GM12874 (cell line): ENCODE measurements around the gene DRICH1.

ENCODE experiments used
- TF ChIP-seq, protein P1 (sequence below): IDR thresholded peaks from 2 replicates; pipeline ENCODE4 v1.5.1; 2011; ENCODE audit warnings: low read depth, mild to moderate bottlenecking, control low read depth, low read length, moderate library complexity; ENCODE audit not compliant: insufficient read depth

Gene DRICH1

DNA sequence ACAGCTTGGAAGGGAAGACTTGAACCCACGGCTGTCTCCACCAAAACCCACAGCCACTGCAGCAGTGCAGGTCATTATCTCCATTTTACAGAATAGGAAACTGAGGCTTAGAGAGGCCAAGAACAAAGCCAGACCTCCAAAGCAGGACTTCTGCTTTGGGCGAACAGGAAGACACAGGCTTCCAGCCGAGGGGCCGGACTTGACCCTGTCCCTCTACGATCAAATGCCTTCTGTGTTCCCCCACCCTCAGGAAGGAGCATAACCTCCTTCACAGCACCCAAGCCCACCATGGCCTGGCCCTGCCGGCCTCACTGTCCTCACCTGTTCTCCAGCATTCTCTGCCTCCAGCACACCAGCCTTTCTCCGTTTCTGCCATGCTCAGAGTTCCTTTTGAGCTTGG is 67.8 kb downstream of the DRICH1 start:
- TF ChIP-seq, protein P1, sequence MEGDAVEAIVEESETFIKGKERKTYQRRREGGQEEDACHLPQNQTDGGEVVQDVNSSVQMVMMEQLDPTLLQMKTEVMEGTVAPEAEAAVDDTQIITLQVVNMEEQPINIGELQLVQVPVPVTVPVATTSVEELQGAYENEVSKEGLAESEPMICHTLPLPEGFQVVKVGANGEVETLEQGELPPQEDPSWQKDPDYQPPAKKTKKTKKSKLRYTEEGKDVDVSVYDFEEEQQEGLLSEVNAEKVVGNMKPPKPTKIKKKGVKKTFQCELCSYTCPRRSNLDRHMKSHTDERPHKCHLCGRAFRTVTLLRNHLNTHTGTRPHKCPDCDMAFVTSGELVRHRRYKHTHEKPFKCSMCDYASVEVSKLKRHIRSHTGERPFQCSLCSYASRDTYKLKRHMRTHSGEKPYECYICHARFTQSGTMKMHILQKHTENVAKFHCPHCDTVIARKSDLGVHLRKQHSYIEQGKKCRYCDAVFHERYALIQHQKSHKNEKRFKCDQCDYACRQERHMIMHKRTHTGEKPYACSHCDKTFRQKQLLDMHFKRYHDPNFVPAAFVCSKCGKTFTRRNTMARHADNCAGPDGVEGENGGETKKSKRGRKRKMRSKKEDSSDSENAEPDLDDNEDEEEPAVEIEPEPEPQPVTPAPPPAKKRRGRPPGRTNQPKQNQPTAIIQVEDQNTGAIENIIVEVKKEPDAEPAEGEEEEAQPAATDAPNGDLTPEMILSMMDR, result no peak

DNA sequence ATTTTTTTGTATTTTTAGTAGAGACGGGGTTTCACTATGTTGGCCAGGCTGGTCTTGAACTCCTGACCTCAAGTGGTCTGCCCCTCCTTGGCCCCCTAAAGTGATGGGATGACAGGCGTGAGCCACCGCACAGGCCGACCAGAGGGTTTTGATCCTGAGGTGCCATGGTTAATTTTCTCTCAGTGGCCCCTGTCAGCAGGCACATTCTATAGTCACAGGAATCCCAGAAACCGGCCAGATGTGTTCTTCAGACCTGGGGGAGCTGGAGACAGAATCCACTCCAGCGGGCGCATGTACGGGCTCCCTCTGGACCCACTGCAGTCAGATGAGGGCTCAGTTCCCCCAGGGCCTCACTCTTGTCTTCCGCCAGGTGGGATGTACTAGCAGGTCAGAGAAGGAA is 69.0 kb downstream of the DRICH1 start:
- TF ChIP-seq, protein P1, result no peak

DNA sequence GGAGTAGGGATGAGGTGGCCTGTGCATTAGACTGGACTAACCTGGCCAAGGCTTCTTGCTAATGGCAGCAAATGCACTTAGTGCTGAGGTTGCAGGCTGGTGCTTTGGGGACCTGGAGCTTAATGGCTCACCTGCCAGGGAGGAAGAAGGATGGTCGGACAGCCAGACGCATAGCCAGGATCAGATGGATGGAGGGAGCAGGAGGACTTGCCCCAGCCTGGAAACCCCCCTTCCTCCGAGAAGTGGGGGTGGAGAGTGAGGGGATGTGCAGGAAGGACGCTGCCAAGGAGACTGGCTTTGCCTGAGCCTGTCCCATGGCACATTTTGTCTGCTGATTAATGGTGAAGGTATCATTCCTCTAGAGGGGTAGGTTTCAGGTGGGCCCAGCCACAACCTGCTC is 69.9 kb downstream of the DRICH1 start:
- TF ChIP-seq, protein P1, result no peak
